Stimulated activated CD4-positive, alpha-beta T cell treated with anti-CD3 and anti-CD28 coated beads, Interleukin-4, amount 100 ng/mL, for 4 hours (primary cell): ENCODE data around the gene KIF2B.
"Not testable (repeated sequence)": the region's sequence is repeated elsewhere in the genome, so short reads cannot be mapped to it uniquely, and the experiment has no call there.

Experiments used
- DNase-seq, 2 experiments: peaks; one replicate each; pipeline ENCODE4 v3.0.0-alpha.2; 2020

The KIF2B gene, protein sequence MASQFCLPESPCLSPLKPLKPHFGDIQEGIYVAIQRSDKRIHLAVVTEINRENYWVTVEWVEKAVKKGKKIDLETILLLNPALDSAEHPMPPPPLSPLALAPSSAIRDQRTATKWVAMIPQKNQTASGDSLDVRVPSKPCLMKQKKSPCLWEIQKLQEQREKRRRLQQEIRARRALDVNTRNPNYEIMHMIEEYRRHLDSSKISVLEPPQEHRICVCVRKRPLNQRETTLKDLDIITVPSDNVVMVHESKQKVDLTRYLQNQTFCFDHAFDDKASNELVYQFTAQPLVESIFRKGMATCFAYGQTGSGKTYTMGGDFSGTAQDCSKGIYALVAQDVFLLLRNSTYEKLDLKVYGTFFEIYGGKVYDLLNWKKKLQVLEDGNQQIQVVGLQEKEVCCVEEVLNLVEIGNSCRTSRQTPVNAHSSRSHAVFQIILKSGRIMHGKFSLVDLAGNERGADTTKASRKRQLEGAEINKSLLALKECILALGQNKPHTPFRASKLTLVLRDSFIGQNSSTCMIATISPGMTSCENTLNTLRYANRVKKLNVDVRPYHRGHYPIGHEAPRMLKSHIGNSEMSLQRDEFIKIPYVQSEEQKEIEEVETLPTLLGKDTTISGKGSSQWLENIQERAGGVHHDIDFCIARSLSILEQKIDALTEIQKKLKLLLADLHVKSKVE

GRCh38 chr17:53822764-53823163, at the start of gene KIF2B:
Gene KIF2B (plus strand): TSS chr17:53822927. CDS start chr17:53823034, 107 bp downstream.
- no peak for DNase-seq

GRCh38 chr17:53780320-53780719, 42.4 kb upstream of the KIF2B start:
- no peak for DNase-seq

- DNase-seq = no peak
Observed at GRCh38 chr17:53791551-53791950, 31.2 kb upstream of the KIF2B start.

DNA sequence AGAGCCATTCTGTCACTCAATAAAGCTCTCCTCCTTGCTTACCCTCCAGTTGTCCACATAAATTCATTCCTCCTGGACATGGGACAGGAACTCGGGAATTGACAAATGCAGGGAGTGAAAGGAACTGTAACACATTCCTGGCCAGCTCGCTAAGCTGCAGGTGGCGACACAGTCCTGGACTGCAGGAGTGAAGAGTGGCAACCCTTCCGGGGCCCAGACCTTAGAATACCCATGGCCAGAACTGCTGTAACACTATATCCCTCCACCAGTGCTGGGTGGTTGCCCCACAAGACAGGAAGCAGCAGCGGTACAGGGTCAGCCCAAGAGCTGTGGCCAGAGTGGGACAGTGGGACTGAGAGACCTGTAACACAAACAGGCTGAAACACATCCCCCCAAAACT, 30.3 kb upstream of the KIF2B start:
- no peak for DNase-seq

DNA sequence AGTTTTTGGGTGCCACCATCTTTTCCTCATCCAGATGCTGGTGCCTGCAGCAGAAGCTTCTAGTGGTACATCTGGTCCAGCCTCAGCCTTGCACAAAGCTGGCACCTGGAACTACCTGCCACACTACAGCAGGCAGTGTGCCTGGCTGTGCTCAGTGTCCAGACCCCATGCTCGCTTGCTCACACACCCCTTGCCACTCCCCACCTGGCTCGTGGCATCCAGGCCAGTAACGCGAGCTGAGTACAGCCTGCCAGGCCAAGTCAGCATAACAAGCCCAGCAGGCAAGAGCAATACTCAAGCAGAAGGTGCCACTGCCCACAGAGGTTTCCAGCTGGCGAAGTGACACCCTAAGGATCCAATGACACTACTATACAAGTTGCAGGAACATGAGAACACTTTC, 29.7 kb upstream of the KIF2B start:
- no peak for DNase-seq

GRCh38 chr17:53794875-53795274, 27.9 kb upstream of the KIF2B start:
- no peak for DNase-seq

- DNase-seq = no peak
Observed at GRCh38 chr17:53796642-53797041, 26.1 kb upstream of the KIF2B start.

DNA sequence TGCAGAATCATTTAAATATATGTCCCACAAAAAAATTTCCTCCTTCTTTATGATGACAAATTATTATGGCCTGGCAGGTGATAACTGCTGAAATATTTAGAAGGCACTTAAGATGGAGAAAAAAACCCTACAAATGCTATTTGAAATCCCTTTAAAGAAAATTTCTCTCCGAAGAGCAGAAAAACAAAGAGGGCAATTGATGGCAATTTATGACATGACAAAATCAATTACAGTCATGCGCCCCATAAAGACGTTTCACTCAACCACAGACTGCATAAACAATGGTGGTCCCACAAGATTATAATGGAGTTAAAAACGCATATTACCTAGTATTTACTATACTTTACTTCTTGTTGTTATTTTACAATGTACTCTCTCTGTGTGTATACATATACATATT, 25.2 kb upstream of the KIF2B start:
- no peak for DNase-seq

DNA sequence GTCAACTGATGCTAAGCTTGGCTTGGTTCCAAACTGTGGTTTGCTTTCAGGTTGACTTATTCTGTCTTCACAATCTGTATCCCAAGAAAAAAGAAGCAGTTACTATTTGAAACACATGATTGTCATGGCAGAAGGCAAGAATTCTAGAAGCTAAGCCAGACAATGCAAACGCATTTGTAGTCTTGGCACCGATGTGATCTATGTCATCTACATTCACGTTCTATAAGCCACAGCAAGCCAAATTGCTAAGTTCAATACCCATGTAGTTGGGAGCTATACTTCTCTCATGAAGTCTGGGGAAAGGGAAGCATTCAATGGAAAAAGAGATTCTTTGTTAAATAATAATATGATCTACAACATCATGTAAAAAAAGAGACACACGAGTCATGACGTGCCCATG, 18.3 kb upstream of the KIF2B start:
- DNase-seq = no peak

- DNase-seq = no peak
Observed at GRCh38 chr17:53806473-53806872, 16.3 kb upstream of the KIF2B start.

GRCh38 chr17:53807286-53807685, 15.4 kb upstream of the KIF2B start:
- DNase-seq = no peak

- DNase-seq = no peak
Observed at GRCh38 chr17:53818271-53818670, 4.5 kb upstream of the KIF2B start.

GRCh38 chr17:53818929-53819328, 3.8 kb upstream of the KIF2B start:
- DNase-seq = no peak

- no peak for DNase-seq
Observed at GRCh38 chr17:53819956-53820355, 2.8 kb upstream of the KIF2B start.

DNA sequence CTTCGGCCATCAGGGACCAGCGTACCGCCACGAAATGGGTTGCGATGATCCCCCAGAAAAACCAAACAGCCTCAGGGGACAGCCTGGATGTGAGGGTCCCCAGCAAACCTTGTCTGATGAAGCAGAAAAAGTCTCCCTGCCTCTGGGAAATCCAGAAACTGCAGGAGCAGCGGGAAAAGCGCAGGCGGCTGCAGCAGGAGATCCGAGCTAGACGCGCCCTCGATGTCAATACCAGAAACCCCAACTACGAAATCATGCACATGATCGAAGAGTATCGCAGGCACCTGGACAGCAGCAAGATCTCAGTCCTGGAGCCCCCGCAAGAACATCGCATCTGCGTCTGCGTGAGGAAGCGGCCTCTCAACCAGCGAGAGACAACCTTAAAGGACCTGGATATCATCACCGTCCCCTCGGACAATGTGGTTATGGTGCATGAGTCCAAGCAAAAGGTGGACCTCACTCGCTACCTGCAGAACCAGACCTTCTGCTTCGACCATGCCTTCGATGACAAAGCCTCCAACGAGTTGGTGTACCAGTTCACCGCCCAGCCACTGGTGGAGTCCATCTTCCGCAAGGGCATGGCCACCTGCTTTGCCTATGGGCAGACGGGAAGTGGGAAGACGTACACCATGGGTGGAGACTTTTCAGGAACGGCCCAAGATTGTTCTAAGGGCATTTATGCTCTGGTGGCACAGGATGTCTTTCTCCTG, 769 bp downstream of the KIF2B start:
- no peak for DNase-seq

GRCh38 chr17:53834771-53835170, 12.0 kb downstream of the KIF2B start:
- not testable (repeated sequence) for DNase-seq

DNA sequence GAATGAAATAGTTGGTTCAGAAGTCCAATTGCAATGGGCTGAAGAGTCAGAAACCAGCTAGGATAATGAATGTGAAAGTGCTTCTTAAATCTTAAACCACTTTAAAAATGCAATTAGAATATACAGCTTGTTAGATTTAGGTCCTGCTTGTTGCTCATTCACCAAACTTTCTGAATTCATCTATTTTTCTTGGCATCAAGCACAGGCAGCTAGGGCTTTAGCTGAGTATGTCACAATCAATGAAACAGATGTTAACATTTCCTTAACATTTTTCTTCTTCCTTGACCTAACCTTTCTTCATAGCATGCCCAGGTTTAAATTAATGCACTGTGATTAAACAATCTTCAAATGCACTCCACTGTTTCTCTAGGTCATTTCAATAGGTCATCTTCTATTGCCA, 14.4 kb downstream of the KIF2B start:
- DNase-seq = no peak

DNA sequence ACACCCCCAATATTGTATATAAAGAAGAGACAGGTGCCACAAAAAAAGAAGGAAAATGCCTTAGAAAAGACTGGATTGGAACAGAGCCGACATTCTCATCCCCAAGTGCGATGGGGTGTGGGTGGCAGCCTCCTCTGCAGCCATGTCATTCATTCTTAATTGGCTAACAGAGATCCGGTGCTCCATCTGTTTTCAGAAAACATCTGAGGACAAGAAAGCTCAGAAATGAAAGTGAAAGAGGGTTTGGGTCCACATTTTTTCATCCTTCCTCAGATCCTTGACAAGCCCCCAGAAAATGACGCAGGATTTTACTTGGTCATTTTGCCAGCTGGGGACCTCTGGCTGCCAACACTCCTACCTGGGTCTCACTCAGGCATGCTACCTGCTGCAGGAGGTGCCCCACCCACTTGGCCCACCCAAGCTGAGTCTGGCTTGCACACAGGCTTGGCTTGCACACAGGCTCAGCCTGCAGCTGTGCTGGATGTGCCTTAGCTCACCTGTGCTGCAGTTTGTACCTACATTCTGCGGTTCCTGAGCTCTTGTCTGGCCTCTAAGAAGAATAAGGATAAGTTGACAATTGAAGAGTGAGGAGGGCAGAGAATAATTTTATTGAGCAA, 21.9 kb downstream of the KIF2B start:
- DNase-seq = no peak

GRCh38 chr17:53871128-53871527, 48.4 kb downstream of the KIF2B start:
- not testable (repeated sequence) for DNase-seq
